ENCODE results near the gene AUP1. TPM values are rescaled to one million over a fixed set of nuclear protein-coding genes. Genes with fewer than 3 reads are reported as not detected.

Gene AUP1
- total and polyA plus RNA-seq, 2 of the 8 experiments (the other 6 are each of a cell fraction or from before 2014, with no cell fraction given), result 83.4 to 121 TPM

- Histone ChIP-seq H3K4me3 (ENCODE audit: extremely low read depth in 1 of 4, insufficient read depth in 2 of 4, low read depth in 3 of 4, low read length in 4 of 4) (peak overlapping the region; percentile 83 to 94 (median 90)), H3K79me2 (ENCODE audit: control insufficient read depth in 1 of 2, insufficient read depth in 2 of 2, low read length in 2 of 2) (no peaks in the 10 kb centered on the region), H3K23ac (ENCODE audit: insufficient read length) (no peak overlapping the region), H2BK5ac (ENCODE audit: low read depth, low read length) (peak overlapping the region; percentile 79; the same call in 1 of the 2 replicates), H4K5ac (ENCODE audit: insufficient read length, low read depth, low read length) (peak overlapping the region; percentile 70), H3K79me1 (ENCODE audit: low read depth, low read length) (no peaks in the 10 kb centered on the region; the same call in 1 of the 2 replicates), H2AFZ (ENCODE audit: low read length) (peak overlapping the region; percentile 84), H2AK5ac (ENCODE audit: low read depth, low read length) (no peak overlapping the region; the same call in 1 of the 2 replicates), H3K36me3 (ENCODE audit: control insufficient read depth in 2 of 4, insufficient read depth in 4 of 4, low read length in 3 of 4) (peaks cover 0 to 3% (median 0%) of the 10 kb centered on the region in 4 experiments; a peak in 1 of 8 replicates), H3K9ac (replicated peaks in 1 of 4; ENCODE audit: extremely low read depth in 1 of 4, low read depth in 3 of 4, low read length in 3 of 4) (peak overlapping the region; percentile 14 to 77 (median 24); a peak in 6 of 7 replicates), H2BK12ac (ENCODE audit: low read depth, low read length) (peak overlapping the region; percentile 62), H3K23me2 (ENCODE audit: low read depth, low read length) (peaks cover 27% of the 10 kb centered on the region), H3K4me2 (ENCODE audit: insufficient read depth in 1 of 2, low read depth in 2 of 2, low read length in 2 of 2) (peak overlapping the region; percentile 93 to 94), H2BK120ac (replicated peaks; ENCODE audit: low read depth, low read length) (no peak overlapping the region), H4K8ac (ENCODE audit: extremely low read depth, insufficient read depth, low read length) (peak overlapping the region; percentile 53; the same call in 1 of the 2 replicates), H4K91ac (replicated peaks; ENCODE audit: insufficient read length, low read length) (no peak overlapping the region), H3K18ac (ENCODE audit: extremely low read depth, low read length) (peak overlapping the region; percentile 81), H4K20me1 (replicated peaks in 1 of 2; ENCODE audit: control insufficient read depth in 1 of 2, insufficient read depth in 2 of 2, low read length in 2 of 2) (peaks cover 2 to 4% of the 10 kb centered on the region in 2 experiments), H3K56ac (replicated peaks; ENCODE audit: insufficient read length, low read depth, low read length) (no peak overlapping the region), H2BK15ac (ENCODE audit: low read length) (peak overlapping the region; percentile 53; the same call in 1 of the 2 replicates), H3K14ac (ENCODE audit: insufficient read length) (no peak overlapping the region), H3K9me3 (ENCODE audit: insufficient read depth in 2 of 2, low read depth in 1 of 2, low read length in 1 of 2) (no peaks in the 10 kb centered on the region), H2BK20ac (ENCODE audit: low read length) (peak overlapping the region; percentile 9; the same call in 1 of the 2 replicates), H3K27me3 (replicated peaks in 1 of 4; ENCODE audit: control insufficient read depth in 3 of 4, extremely low read depth in 1 of 4, insufficient read depth in 3 of 4, low read length in 3 of 4) (peaks cover 4 to 61% (median 39%) of the 10 kb centered on the region in 4 experiments), H3K4ac (replicated peaks; ENCODE audit: insufficient read length, low read depth, low read length) (no peak overlapping the region), H3K4me1 (replicated peaks in 1 of 4; ENCODE audit: control insufficient read depth in 3 of 4, insufficient read depth in 4 of 4, low read length in 3 of 4) (peaks cover 5 to 15% (median 10%) of the 10 kb centered on the region in 4 experiments), H3K27ac (ENCODE audit: low read depth, low read length) (no peak overlapping the region)
- DNase-seq (ENCODE audit: low read depth in 1 of 2, low spot score in 2 of 2), result peak in 1 of 2 experiments; percentile 78
- WGBS, 2 experiments (ENCODE audit: extremely low coverage in 1 of 2, insufficient coverage in 1 of 2, insufficient read length in 1 of 2, insufficient replicate concordance in 2 of 2, low coverage in 1 of 2, low lambda C conversion rate in 2 of 2, missing lambda C conversion rate in 1 of 2), result 17% methylated on average over 27 of the region's 27 CpGs; no CpG with 5 or more reads in 1 of the 2 experiments
- no peak for FAIRE-seq
- ChIA-PET CTCF (ENCODE audit: partially characterized antibody) (interaction anchor here (1.1 kb wide), 1 partner anchor 47 kb away, joined by 3 read pairs; no protein-coding TSS in a partner anchor), POLR2A (ENCODE audit: partially characterized antibody) (interaction anchor here (0.7 to 1.6 kb wide), 10 partner anchors 14 to 282 kb away, joined by 3 to 9 read pairs (median 4); partner anchors contain the start of genes AUP1, CCDC142, HTRA2 and TTC31)
- TF ChIP-seq TAF1 (IDR thresholded peaks at IDR 0.05; ENCODE audit: low read depth, low read length) (0 out of 2 replicates have a peak, but pooled peaks have one; percentile 4), POLR2AphosphoS5 (IDR thresholded peaks at IDR 0.05; ENCODE audit: low read depth, low read length) (no peak), SAP30 (IDR thresholded peaks at IDR 0.05; ENCODE audit: insufficient read depth, insufficient replicate concordance, low read length) (peak; percentile 27), SUZ12 (IDR thresholded peaks at IDR 0.05; ENCODE audit: low read length) (peak; percentile 23; the same call in 1 of the 2 replicates), POLR2A (IDR thresholded peaks at IDR 0.05; ENCODE audit: control extremely low read depth in 1 of 2, low read depth in 2 of 2, low read length in 2 of 2) (no peak), RBBP5 (IDR thresholded peaks at IDR 0.05; ENCODE audit: borderline replicate concordance, low read depth, low read length) (0 out of 2 replicates have a peak, but pooled peaks have one; percentile 54), HDAC2 (IDR thresholded peaks at IDR 0.05; ENCODE audit: borderline replicate concordance in 1 of 2, low read depth in 2 of 2, low read length in 2 of 2) (0 out of 4 replicates have a peak, but pooled peaks of 1 of the 2 experiments have one; percentile 17)
Observed at GRCh38 chr2:74552914-74553811, 23.7 kb upstream of the AUP1 start.
